ENCODE measurements around the gene ZNF213.
"Not testable (repeated sequence)": the region's sequence is repeated elsewhere in the genome, so short reads cannot be mapped to it uniquely, and the experiment has no call there.

ZNF213 gene

GRCh38 chr16:3149630-3150345 is 15.0 kb downstream of the ZNF213 start:
- no peak for DNase-seq

GRCh38 chr16:3150346-3151218 is 15.8 kb downstream of the ZNF213 start:
- peak; percentile 45 to 83 for DNase-seq

DNA sequence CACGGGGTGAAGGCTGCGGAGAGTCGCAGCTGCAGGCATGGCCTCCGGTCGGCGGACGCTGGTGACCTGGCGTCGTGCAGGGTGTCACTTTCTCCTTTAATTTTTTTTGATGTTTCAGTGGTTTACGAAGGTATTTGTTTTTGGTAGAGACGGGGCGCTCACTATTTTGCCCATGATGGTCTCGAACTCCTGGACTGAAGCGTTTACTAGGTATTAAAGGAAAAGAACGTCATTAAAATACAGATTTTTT is 17.1 kb downstream of the ZNF213 start:
- DNase-seq, result no peak

- DNase-seq, result peak in 1 of 2 experiments; percentile 89
Measured at GRCh38 chr16:3152277-3152990, 17.6 kb downstream of the ZNF213 start.

GRCh38 chr16:3152991-3153368 is 18.2 kb downstream of the ZNF213 start:
- no peak for DNase-seq

DNA sequence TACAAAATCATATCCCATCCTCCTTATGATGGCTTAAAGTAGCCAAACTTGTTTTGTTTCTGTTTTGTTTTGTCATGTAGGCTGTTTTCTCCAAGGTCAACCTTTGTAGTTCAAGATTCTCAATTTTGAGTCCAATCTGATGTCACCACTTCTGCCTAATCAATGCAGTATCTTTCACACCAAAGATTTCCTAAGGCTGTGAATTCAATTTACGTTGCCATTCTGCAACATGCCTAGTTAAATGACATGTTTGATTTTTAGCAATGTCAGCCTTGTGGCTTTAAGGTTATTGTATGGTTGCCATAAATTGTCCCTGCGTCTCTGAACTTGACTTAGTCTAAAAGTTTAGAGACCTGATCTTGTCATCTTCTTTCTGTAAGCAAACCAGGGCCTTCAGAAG is 20.4 kb downstream of the ZNF213 start:
- no peak for DNase-seq

GRCh38 chr16:3155972-3156371 is 21.1 kb downstream of the ZNF213 start:
- DNase-seq, result no peak

GRCh38 chr16:3157229-3158025 is 22.6 kb downstream of the ZNF213 start:
- no peak for DNase-seq

- DNase-seq, result no peak
Measured at GRCh38 chr16:3158026-3158509, 23.2 kb downstream of the ZNF213 start.

GRCh38 chr16:3158510-3159314 is 23.9 kb downstream of the ZNF213 start:
- no peak for DNase-seq

DNA sequence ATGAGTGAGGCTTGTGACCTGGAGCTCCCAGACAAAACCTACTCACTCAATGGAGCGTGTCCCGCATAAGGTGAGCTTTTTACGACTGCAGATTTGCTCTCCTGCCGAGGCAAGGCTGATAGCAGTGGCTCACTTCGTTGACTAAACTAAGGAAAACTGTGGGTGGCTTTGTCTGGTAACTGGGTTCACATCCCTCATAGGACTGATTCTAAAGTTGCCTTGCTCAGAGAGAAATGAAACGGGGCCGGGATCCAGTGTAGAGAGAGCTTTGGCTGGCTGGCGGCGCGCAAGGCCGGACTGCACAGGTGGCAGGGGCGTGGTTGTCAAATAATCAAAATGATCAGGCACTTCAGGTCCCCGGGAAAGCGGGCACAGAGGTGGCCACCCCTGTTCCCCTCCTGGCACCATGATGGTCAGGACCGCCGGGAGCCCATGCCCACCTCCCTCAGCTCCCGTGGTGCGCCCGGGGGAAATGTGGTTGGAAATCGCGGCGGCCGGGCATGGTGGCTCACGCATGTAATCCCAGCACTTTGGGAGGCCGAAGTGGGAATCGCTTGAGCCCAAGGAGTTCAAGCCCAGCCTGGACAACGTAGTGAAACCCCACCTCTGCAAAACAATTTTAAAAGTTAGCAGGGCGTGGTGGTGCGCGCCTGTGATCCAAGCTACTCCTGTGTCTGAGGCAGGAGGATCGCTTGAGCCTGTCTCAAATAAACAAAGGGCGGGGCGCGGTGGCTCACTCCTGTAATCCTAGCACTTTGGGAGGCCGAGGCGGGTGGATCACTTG is 26.6 kb downstream of the ZNF213 start:
- no peak for DNase-seq

DNA sequence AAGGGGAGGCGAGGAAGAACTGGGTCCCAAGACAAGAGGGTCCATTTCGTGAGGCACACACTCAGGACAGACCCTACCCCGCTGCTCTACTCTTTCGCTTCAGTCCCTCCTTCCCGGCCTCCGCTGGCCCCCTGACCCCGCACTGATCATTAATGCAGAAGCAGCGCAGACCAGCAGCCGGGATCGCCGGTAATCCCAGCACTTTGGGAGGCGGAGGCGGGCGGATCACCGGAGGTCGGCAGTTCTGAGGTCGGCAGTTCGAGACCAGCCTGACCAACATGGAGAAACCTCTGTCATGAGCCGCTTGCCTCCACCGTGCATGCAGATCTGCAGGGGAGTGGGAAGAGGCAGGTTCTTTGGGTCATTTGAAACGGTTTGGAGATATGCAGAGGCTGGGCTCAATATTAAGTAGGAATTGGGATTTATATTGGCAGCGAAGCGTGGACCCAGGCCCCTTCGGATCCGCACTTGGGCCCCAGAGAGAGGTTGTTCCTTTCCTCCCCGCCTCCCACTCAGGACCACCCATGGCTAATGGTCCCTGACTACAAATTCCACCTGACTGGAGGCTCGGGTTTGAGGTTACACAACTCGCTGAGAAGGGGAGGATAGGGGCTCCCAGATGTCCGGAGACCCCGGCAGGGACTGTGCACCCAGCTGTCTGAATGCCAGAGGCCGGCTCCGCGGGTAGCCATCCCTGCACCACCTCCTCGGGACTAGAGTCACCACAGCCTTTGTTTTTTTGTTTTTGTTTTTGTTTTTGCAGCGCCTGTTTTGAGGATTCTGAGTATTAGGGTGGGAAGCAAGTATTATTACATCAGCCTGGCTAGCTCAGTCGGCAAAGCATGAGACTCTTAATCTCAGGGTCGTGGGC is 29.5 kb downstream of the ZNF213 start:
- no peak for DNase-seq

- DNase-seq, result no peak
Measured at GRCh38 chr16:3165111-3165822, 30.4 kb downstream of the ZNF213 start.

- DNase-seq, result no peak
Measured at GRCh38 chr16:3166505-3166886, 31.7 kb downstream of the ZNF213 start.

- DNase-seq, result not testable (repeated sequence)
Measured at GRCh38 chr16:3168729-3169128, 33.9 kb downstream of the ZNF213 start.

DNA sequence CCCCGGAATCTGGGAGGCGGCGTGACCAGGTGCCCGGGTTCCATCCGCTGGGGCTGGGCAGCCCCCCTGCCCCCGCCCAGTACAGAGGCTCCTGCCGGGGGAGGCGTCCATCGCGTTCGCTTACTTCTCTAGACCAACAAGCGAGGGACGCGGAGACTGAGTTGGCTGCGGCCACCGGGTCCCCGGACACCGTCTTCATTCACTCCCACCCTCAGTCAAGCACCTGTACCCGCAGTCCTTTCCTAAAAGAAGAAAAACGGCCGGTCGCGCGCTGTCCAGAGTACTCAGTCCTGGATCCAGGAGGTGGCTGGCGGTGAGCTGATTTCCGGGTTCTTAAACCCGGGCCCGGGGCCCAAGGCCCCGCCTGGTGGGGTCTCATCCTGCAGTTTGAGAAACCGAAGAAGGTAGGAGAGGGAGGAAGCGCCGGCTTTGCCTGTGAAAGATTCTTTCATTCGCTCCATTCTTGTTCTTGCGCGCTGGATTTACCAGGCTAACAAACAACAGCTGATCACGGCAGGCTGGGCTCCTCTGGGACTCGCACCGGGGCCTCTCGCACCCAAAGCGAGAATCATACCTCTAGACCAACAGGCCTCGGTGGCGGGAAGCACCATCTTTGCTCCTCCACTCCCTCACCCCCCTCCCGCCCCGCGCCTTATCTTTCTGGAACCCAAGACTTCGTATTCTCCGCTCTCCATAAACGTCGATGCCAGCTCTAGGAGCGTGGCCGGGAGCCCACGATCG is 35.8 kb downstream of the ZNF213 start:
- no peak for DNase-seq

- no peak for DNase-seq
Measured at GRCh38 chr16:3171181-3171854, 36.5 kb downstream of the ZNF213 start.
